OCI-LY7 (cell line): ENCODE results near the gene RARA. TPM values are rescaled to one million over a fixed set of nuclear protein-coding genes. Genes with fewer than 3 reads are reported as not detected.

ENCODE experiments used
- BruUV-seq: library from RNA; stranded (reverse); fragments of 400-500 nt; replicated peaks from 2 replicates; lab custom pipeline; 2021; lab: Mats Ljungman, UMichigan
- CTCF ChIA-PET: fragments of 300-600 bp; sonication (Branson Sonifier 250); formaldehyde crosslinking; loops from one replicate; lab custom pipeline; 2022; ENCODE audit warnings: antibody characterized with exemption; ENCODE audit not compliant: unreplicated experiment; lab: Charles Lee
- POLR2A ChIA-PET: fragments of 300-600 bp; sonication (Branson Sonifier 250); formaldehyde crosslinking; loops from one replicate; lab custom pipeline; 2022; ENCODE audit warnings: antibody characterized with exemption; lab: Charles Lee
- DNase-seq: peaks from one replicate; pipeline ENCODE4 v3.0.0-alpha.2; 2015; ENCODE audit warnings: low spot score
- H2AFZ ChIP-seq: fragments of 200-600 bp; sonication (generic), shearing (Covaris generic); 2 replicates; pipeline ENCODE4 v1.6.1; 2014; ENCODE audit warnings: mild to moderate bottlenecking, antibody characterized with exemption, low read length, moderate library complexity
- H3K27ac ChIP-seq: fragments of 200-600 bp; sonication (generic); 2 replicates; pipeline ENCODE4 v1.5.1; 2014; ENCODE audit warnings: mixed run types, low read depth, mild to moderate bottlenecking, moderate library complexity, low read length, inconsistent platforms; ENCODE audit not compliant: poor library complexity, severe bottlenecking
- H3K36me3 ChIP-seq: fragments of 200-600 bp; sonication (generic); 2 replicates; pipeline ENCODE4 v1.6.1; 2014; ENCODE audit warnings: mild to moderate bottlenecking, antibody characterized with exemption, low read length, moderate library complexity, mixed read lengths; ENCODE audit not compliant: insufficient read depth
- H3K4me1 ChIP-seq: fragments of 200-600 bp; sonication (generic); 2 replicates; pipeline ENCODE4 v1.5.1; 2014; ENCODE audit warnings: mild to moderate bottlenecking, low read length; ENCODE audit not compliant: insufficient read depth, poor library complexity, severe bottlenecking
- H3K4me2 ChIP-seq: fragments of 200-600 bp; sonication (generic); 2 replicates; pipeline ENCODE4 v1.6.1; 2014; ENCODE audit warnings: mild to moderate bottlenecking, low read length
- H3K4me3 ChIP-seq: fragments of 200-600 bp; sonication (generic); 2 replicates; pipeline ENCODE4 v1.5.1; 2014; ENCODE audit warnings: mild to moderate bottlenecking, low read depth, low read length; ENCODE audit not compliant: poor library complexity, severe bottlenecking
- H3K79me2 ChIP-seq: fragments of 200-600 bp; sonication (generic); 2 replicates; pipeline ENCODE4 v1.6.1; 2016; ENCODE audit warnings: low read depth, mild to moderate bottlenecking, low read length, moderate library complexity, mixed read lengths; ENCODE audit not compliant: insufficient read depth
- H3K9me2 ChIP-seq: fragments of 200-600 bp; sonication (generic); 2 replicates; pipeline ENCODE4 v1.6.1; 2016; ENCODE audit warnings: mild to moderate bottlenecking, low read length, mixed read lengths; ENCODE audit not compliant: insufficient read depth
- H3K9me3 ChIP-seq: fragments of 200-600 bp; sonication (generic); 2 replicates; pipeline ENCODE4 v1.6.1; 2014; ENCODE audit warnings: mild to moderate bottlenecking, mixed run types, low read length, mixed read lengths
- H4K20me1 ChIP-seq: fragments of 200-600 bp; sonication (generic); 2 replicates; pipeline ENCODE4 v1.6.1; 2014; ENCODE audit warnings: mild to moderate bottlenecking, antibody characterized with exemption, low read length, moderate library complexity, mixed read lengths; ENCODE audit not compliant: insufficient read depth
- CTCF ChIP-seq: fragments of 200-600 bp; sonication (generic); conservative IDR thresholded peaks from 2 replicates; pipeline ENCODE4 v1.5.1; 2014; ENCODE audit warnings: mild to moderate bottlenecking, antibody characterized with exemption, low read length, moderate library complexity, mixed read lengths
- EZH2phosphoT487 ChIP-seq: fragments of 200-600 bp; sonication (generic); IDR thresholded peaks from 2 replicates; pipeline ENCODE4 v1.6.1; 2018; ENCODE audit warnings: low read depth, borderline replicate concordance, mild to moderate bottlenecking, mixed run types, antibody characterized with exemption, low read length, moderate library complexity, mixed read lengths
- intact Hi-C: fragments of 100-400 bp; cut with micrococcal nuclease; formaldehyde crosslinking; loops from one replicate; pipeline ENCODE4 v1.10.0; 2022; ENCODE audit not compliant: unreplicated experiment
- total RNA-seq, 2 experiments: library from RNA; depleted of rRNA in 1 of 2; stranded (reverse); fragments of >200 nt in 1 of 2; shearing (Covaris generic) in 1 of 2; gene quantifications; 2 replicates each; pipeline ENCODE4 v1.2.3, GENCODE V29; 2014 to 2022

Gene RARA
- total RNA-seq, 2 experiments from 2014 or later = 3.1 to 8.6 TPM

GRCh38 chr17:40291281-40291664 lies 17.7 kb upstream of the RARA start:
- BruUV-seq = no TSS peak
- Histone ChIP-seq H3K27ac (no peak overlapping the region), H3K9me2 (no peaks in the 10 kb centered on the region), H3K79me2 (peaks cover 43% of the 10 kb centered on the region), H3K36me3 (peaks cover 76% of the 10 kb centered on the region), H3K4me3 (no peak overlapping the region), H3K4me1 (peaks cover 31% of the 10 kb centered on the region), H3K9me3 (no peaks in the 10 kb centered on the region), H2AFZ (no peak overlapping the region), H4K20me1 (peaks cover 26% of the 10 kb centered on the region; the same call in 1 of the 2 replicates), H3K4me2 (no peak overlapping the region)
- CTCF ChIA-PET = no interaction called here
- TF ChIP-seq CTCF (no peak), EZH2phosphoT487 (no peak)
- DNase-seq = no peak
- POLR2A ChIA-PET = no interaction called here
- intact Hi-C loops = no loop called here

- ChIA-PET POLR2A (interaction anchor here (1.3 kb wide), 1 partner anchor 12 kb away, joined by 4 read pairs; no protein-coding TSS in a partner anchor), CTCF (no interaction called here)
- intact Hi-C loops = no loop called here
- Histone ChIP-seq H3K79me2 (peaks cover 36% of the 10 kb centered on the region), H3K9me3 (no peaks in the 10 kb centered on the region), H3K4me2 (no peak overlapping the region), H3K4me1 (peaks cover 25% of the 10 kb centered on the region), H3K36me3 (peaks cover 97% of the 10 kb centered on the region), H2AFZ (no peak overlapping the region), H3K9me2 (no peaks in the 10 kb centered on the region), H4K20me1 (peaks cover 26% of the 10 kb centered on the region), H3K27ac (no peak overlapping the region), H3K4me3 (no peak overlapping the region)
- TF ChIP-seq EZH2phosphoT487 = no peak
- no peak for DNase-seq
- no TSS peak for BruUV-seq
Measured at GRCh38 chr17:40293363-40293762, 15.6 kb upstream of the RARA start.

GRCh38 chr17:40295488-40296436 lies 13.2 kb upstream of the RARA start:
- no TSS peak for BruUV-seq
- intact Hi-C loops = no loop called here
- Histone ChIP-seq H3K36me3 (peaks cover 99% of the 10 kb centered on the region), H4K20me1 (peaks cover 9% of the 10 kb centered on the region), H3K27ac (no peak overlapping the region), H3K9me2 (no peaks in the 10 kb centered on the region), H3K4me1 (peaks cover 6% of the 10 kb centered on the region), H3K9me3 (no peaks in the 10 kb centered on the region), H3K4me3 (no peak overlapping the region), H2AFZ (no peak overlapping the region), H3K4me2 (no peak overlapping the region), H3K79me2 (peaks cover 17% of the 10 kb centered on the region)
- POLR2A ChIA-PET = interaction anchor here (1.1 to 1.3 kb wide), 2 partner anchors 12 to 20 kb away, joined by 3 to 6 read pairs; no protein-coding TSS in a partner anchor
- CTCF ChIA-PET = no interaction called here
- no peak for TF ChIP-seq EZH2phosphoT487
- TF ChIP-seq CTCF = no peak
- no peak for DNase-seq
